CD4-positive, alpha-beta T cell (primary cell): Measurements from ENCODE around the gene TAS2R40. TPM values are rescaled to one million over a fixed set of nuclear protein-coding genes. Genes with fewer than 3 reads are reported as not detected.

Source experiments
- ATAC-seq: fragments of 200-7000 bp; cut with Tn5 transposase; one replicate; pipeline ENCODE4 v1.10.0; 2022; ENCODE audit warnings: mild to moderate bottlenecking; ENCODE audit not compliant: poor library complexity
- CTCF ChIA-PET: fragments of 350-600 bp; sonication (Branson Sonifier 250); formaldehyde crosslinking; loops from one replicate; lab custom pipeline; 2021; ENCODE audit warnings: antibody characterized with exemption, inconsistent platforms; lab: Charles Lee
- POLR2A ChIA-PET: fragments of 350-600 bp; sonication (Branson Sonifier 250); formaldehyde crosslinking; loops from one replicate; lab custom pipeline; 2021; ENCODE audit warnings: antibody characterized with exemption, inconsistent platforms; lab: Charles Lee
- DNase-seq, 14 experiments: peaks; one replicate each; pipeline ENCODE4 v3.0.0-alpha.2; 2013 to 2020; ENCODE audit warnings: mixed read lengths in 2 of 14
- H3K27ac ChIP-seq, 2 donors: one replicate each; pipeline versions ENCODE4 v1.5.1 to v1.7.0; 2013; ENCODE audit warnings: low read length in 2 of 2, low read depth in 1 of 2, mild to moderate bottlenecking in 1 of 2
- H3K27me3 ChIP-seq, 2 experiments: 1 replicate in 1 of 2; 2 replicates in 1 of 2; pipeline versions ENCODE4 v1.6.1 to v1.7.0; 2013; ENCODE audit warnings: low read length in 2 of 2, control low read depth in 1 of 2, mild to moderate bottlenecking in 1 of 2, moderate library complexity in 1 of 2; ENCODE audit not compliant: insufficient read depth in 2 of 2, control insufficient read depth in 1 of 2
- H3K36me3 ChIP-seq: one replicate; pipeline ENCODE4 v1.6.1; 2013; ENCODE audit warnings: low read length, control low read depth; ENCODE audit not compliant: insufficient read depth
- H3K4me1 ChIP-seq: one replicate; pipeline ENCODE4 v1.6.1; 2013; ENCODE audit warnings: low read length, control low read depth; ENCODE audit not compliant: insufficient read depth
- H3K4me3 ChIP-seq: one replicate; pipeline ENCODE4 v1.5.1; 2013; ENCODE audit warnings: mild to moderate bottlenecking, low read length, moderate library complexity
- H3K9me3 ChIP-seq, 2 experiments: 1 replicate in 1 of 2; 2 replicates in 1 of 2; pipeline versions ENCODE4 v1.6.1 to v1.7.0; 2013; ENCODE audit warnings: low read length in 2 of 2, mild to moderate bottlenecking in 2 of 2, control low read depth in 1 of 2, moderate library complexity in 1 of 2; ENCODE audit not compliant: control insufficient read depth in 1 of 2, insufficient read depth in 1 of 2
- H3K27ac Mint-ChIP-seq: one replicate; pipeline ENCODE4 v1.8.0; 2020; ENCODE audit warnings: mixed read lengths
- H3K27me3 Mint-ChIP-seq: one replicate; pipeline ENCODE4 v1.8.0; 2021; ENCODE audit warnings: mixed read lengths
- H3K36me3 Mint-ChIP-seq: one replicate; pipeline ENCODE4 v1.8.0; 2021; ENCODE audit warnings: low read depth, mixed read lengths
- H3K4me1 Mint-ChIP-seq: one replicate; pipeline ENCODE4 v1.8.0; 2021; ENCODE audit warnings: low read depth, mixed read lengths
- H3K4me3 Mint-ChIP-seq: one replicate; pipeline ENCODE4 v1.8.0; 2020; ENCODE audit warnings: mild to moderate bottlenecking, mixed read lengths
- H3K9me3 Mint-ChIP-seq: one replicate; pipeline ENCODE4 v1.8.0; 2020; ENCODE audit warnings: mixed read lengths
- CTCF ChIP-seq: fragments of 200-600 bp; IDR thresholded peaks from one replicate; pipeline ENCODE4 v1.8.0; 2022; ENCODE audit warnings: antibody characterized with exemption, mild to moderate bottlenecking
- intact Hi-C, 2 experiments: fragments of 100-400 bp; cut with DNase I in 1 of 2; cut with micrococcal nuclease in 1 of 2; formaldehyde crosslinking; loops; one replicate each; pipeline versions ENCODE4 v1.15.1 to v1.9.0; 2023 to 2025; cut with DNase I, micrococcal nuclease
- total RNA-seq, 174 experiments: library from RNA in 2 of 174; stranded (reverse) in 2 of 174; gene quantifications; one replicate each; pipeline ENCODE4 v1.2.3 and lab custom pipeline; 2021 to 2026

Gene TAS2R40
- total RNA-seq, 2 experiments from 2014 or later = not detected

GRCh38 chr7:143256325-143256724 lies 34.5 kb downstream of the TAS2R40 start:
- Mint-ChIP-seq H3K27me3 (no peaks in the 10 kb centered on the region), H3K36me3 (peaks cover 28% of the 10 kb centered on the region), H3K4me3 (no peak overlapping the region), H3K27ac (peak overlapping the region; percentile 42), H3K4me1 (peaks cover 81% of the 10 kb centered on the region), H3K9me3 (peaks cover 16% of the 10 kb centered on the region)
- Histone ChIP-seq H3K27me3 (no peaks in the 10 kb centered on the region), H3K27ac (peak overlapping the region in 1 of 2 donors; percentile 33), H3K4me3 (no peak overlapping the region), H3K4me1 (peaks cover 46% of the 10 kb centered on the region), H3K9me3 (peaks cover 5 to 10% of the 10 kb centered on the region in 2 experiments), H3K36me3 (no peaks in the 10 kb centered on the region)
- ChIA-PET CTCF (interaction anchor here (0.6 to 1.8 kb wide), 5 partner anchors 11 to 128 kb away, joined by 3 to 10 read pairs (median 3); no protein-coding TSS in a partner anchor), POLR2A (interaction anchor here (1.1 kb wide), 1 partner anchor 39 kb away, joined by 4 read pairs; no protein-coding TSS in a partner anchor)
- DNase-seq = no peak
- intact Hi-C loops = no loop called here
- ATAC-seq = no peak
- no peak for TF ChIP-seq CTCF

- DNase-seq = no peak
- Mint-ChIP-seq H3K36me3 (peaks cover 23% of the 10 kb centered on the region), H3K4me1 (peaks cover 80% of the 10 kb centered on the region), H3K27ac (peak overlapping the region; percentile 42), H3K4me3 (no peak overlapping the region), H3K27me3 (no peaks in the 10 kb centered on the region), H3K9me3 (peaks cover 16% of the 10 kb centered on the region)
- no peak for ATAC-seq
- intact Hi-C loops = no loop called here
- Histone ChIP-seq H3K27ac (peak overlapping the region in 1 of 2 donors; percentile 33), H3K27me3 (no peaks in the 10 kb centered on the region), H3K9me3 (peaks cover 5 to 10% of the 10 kb centered on the region in 2 experiments), H3K4me3 (no peak overlapping the region), H3K4me1 (peaks cover 41% of the 10 kb centered on the region), H3K36me3 (no peaks in the 10 kb centered on the region)
- no peak for TF ChIP-seq CTCF
- ChIA-PET CTCF (interaction anchor here (1.0 to 1.7 kb wide), 3 partner anchors 12 to 127 kb away, joined by 3 to 5 read pairs (median 3); no protein-coding TSS in a partner anchor), POLR2A (interaction anchor here (2.0 to 2.7 kb wide), 2 partner anchors 23 to 31 kb away, joined by 7 to 12 read pairs; partner anchors contain the start of gene CASP2)
These were observed 35.1 kb downstream of the TAS2R40 start for GRCh38 chr7:143256932-143257331.

GRCh38 chr7:143257501-143257900 lies 35.7 kb downstream of the TAS2R40 start:
- no peak overlapping the region for H3K27ac ChIP-seq
- no peak overlapping the region for H3K4me3 ChIP-seq
- CTCF ChIA-PET = interaction anchor here (1.0 to 2.9 kb wide), 3 partner anchors 17 to 127 kb away, joined by 3 to 16 read pairs (median 5); partner anchors contain the start of gene CASP2
- Mint-ChIP-seq H3K27ac (peak overlapping the region; percentile 79), H3K4me3 (peak overlapping the region; percentile 44), H3K27me3 (no peaks in the 10 kb centered on the region), H3K4me1 (peaks cover 79% of the 10 kb centered on the region), H3K9me3 (peaks cover 10% of the 10 kb centered on the region), H3K36me3 (peaks cover 17% of the 10 kb centered on the region)
- peaks cover 43% of the 10 kb centered on the region for H3K4me1 ChIP-seq
- DNase-seq = no peak
- POLR2A ChIA-PET = interaction anchor here (0.7 to 2.7 kb wide), 4 partner anchors 23 to 621 kb away, joined by 3 to 12 read pairs (median 5); partner anchors contain the start of gene CASP2
- TF ChIP-seq CTCF = no peak
- no peak for ATAC-seq
- H3K9me3 ChIP-seq = peaks cover 5 to 10% of the 10 kb centered on the region in 2 experiments
- no peaks in the 10 kb centered on the region for H3K36me3 ChIP-seq
- intact Hi-C loops = no loop called here
- no peaks in the 10 kb centered on the region for H3K27me3 ChIP-seq
